Esophagus muscularis mucosa (tissue), 4 donors: Measurements from ENCODE around the gene RAB39B. TPM values are rescaled to one million over a fixed set of nuclear protein-coding genes. Genes with fewer than 3 reads are reported as not detected.
"Not testable (repeated sequence)": the region's sequence is repeated elsewhere in the genome, so short reads cannot be mapped to it uniquely, and the experiment has no call there.

ENCODE experiments used
- DNase-seq: peaks from one replicate; pipeline ENCODE4 v3.0.0-alpha.2; 2017; ENCODE audit errors: extremely low spot score
- H3K27ac ChIP-seq, 4 donors: fragments of 200-600 bp; sonication (generic); replicated peaks in 1 of 4; 1 replicate in 3 of 4; 2 replicates in 1 of 4; pipeline ENCODE4 v1.5.1; 2016 to 2019; ENCODE audit warnings: mild to moderate bottlenecking in 1 of 4
- H3K27me3 ChIP-seq, 4 donors: fragments of 200-600 bp; sonication (generic); one replicate each; pipeline versions ENCODE4 v1.5.1 to v1.6.0; 2016 to 2019
- H3K36me3 ChIP-seq, 4 donors: fragments of 200-600 bp; sonication (generic); one replicate each; pipeline ENCODE4 v1.5.1; 2016 to 2019
- H3K4me1 ChIP-seq, 4 donors: fragments of 200-600 bp; sonication (generic); one replicate each; pipeline ENCODE4 v1.5.1; 2016 to 2019
- H3K4me3 ChIP-seq, 4 donors: fragments of 200-600 bp; sonication (generic); 1 replicate in 2 of 4; 2 replicates in 2 of 4; pipeline ENCODE4 v1.5.1; 2016 to 2019; ENCODE audit warnings: mild to moderate bottlenecking in 4 of 4, moderate library complexity in 1 of 4
- H3K9me3 ChIP-seq, 4 donors: fragments of 200-600 bp; sonication (generic); 1 replicate in 3 of 4; 2 replicates in 1 of 4; pipeline ENCODE4 v1.5.1; 2016 to 2019
- EP300 ChIP-seq: sonication (generic); formaldehyde crosslinking; IDR thresholded peaks from one replicate; pipeline ENCODE4 v1.6.1; 2017; ENCODE audit warnings: antibody characterized with exemption
- POLR2A ChIP-seq: fragments of 450-650 bp; IDR thresholded peaks from one replicate; pipeline ENCODE4 v1.6.1; 2017; ENCODE audit warnings: antibody characterized with exemption, moderate library complexity, mild to moderate bottlenecking, low read depth
- POLR2AphosphoS5 ChIP-seq, 2 donors: sonication (generic); formaldehyde crosslinking; IDR thresholded peaks; one replicate each; pipeline ENCODE4 v1.6.1; 2017; ENCODE audit warnings: antibody characterized with exemption in 2 of 2
- WGBS: methylation state at CpG from one replicate; pipeline ENCODE4 v1.1.5; 2018; 5-methylcytosine and 5-hydroxymethylcytosine counted together
- intact Hi-C: fragments of 100-400 bp; cut with DNase I; formaldehyde crosslinking; loops from one replicate; pipeline ENCODE4 v1.15.1; 2023
- total RNA-seq, 4 donors: library from RNA; depleted of rRNA; stranded (reverse); fragments of >200 nt; gene quantifications; one replicate each; pipeline versions ENCODE4 v1.1.0 to v1.2.1, GENCODE V29; 2016
- TF ChIP-seq, protein P1 (sequence below), 3 experiments: fragments of 200-600 bp in 2 of 3; fragments of 450-650 bp in 1 of 3; sonication (generic) in 2 of 3; IDR thresholded peaks; one replicate each; pipeline ENCODE4 v1.5.1; 2017 to 2019; ENCODE audit warnings: antibody characterized with exemption in 3 of 3, mild to moderate bottlenecking in 2 of 3, moderate library complexity in 1 of 3

RAB39B gene
- total RNA-seq, 4 donors from 2014 or later, result 0.50 to 0.98 (median 0.84) TPM; not detected in 1

DNA sequence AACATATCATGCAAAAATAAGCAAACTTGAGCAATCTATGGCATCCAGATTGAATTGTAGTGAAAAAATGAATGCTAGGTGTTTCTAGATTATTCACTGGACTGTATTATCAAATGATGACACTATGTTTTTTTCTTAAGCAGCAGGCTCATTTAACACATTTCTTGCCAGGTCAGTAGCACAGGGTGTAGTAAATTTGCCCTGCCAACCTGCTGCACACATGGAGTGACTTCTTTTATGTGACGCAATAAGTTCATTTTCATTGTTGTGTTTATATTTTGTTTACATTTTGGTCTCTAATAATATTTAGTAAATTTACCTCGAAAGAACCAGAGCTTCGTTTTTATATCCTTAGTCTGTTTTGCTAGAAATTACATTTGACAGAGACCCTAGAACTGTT is 38.5 kb downstream of the RAB39B start:
- no peak overlapping the region for H3K4me3 ChIP-seq
- no peaks in the 10 kb centered on the region for H3K27me3 ChIP-seq
- 78% methylated on average over 3 of the region's 3 CpGs for WGBS
- peaks cover 0 to 7% (median 2%) of the 10 kb centered on the region in 4 donors for H3K4me1 ChIP-seq
- H3K36me3 ChIP-seq, result peaks cover 0 to 31% (median 10%) of the 10 kb centered on the region in 4 donors
- TF ChIP-seq POLR2A (no peak), EP300 (no peak), POLR2AphosphoS5 (IDR thresholded peaks at IDR 0.05) (no peak)
- TF ChIP-seq, protein P1, sequence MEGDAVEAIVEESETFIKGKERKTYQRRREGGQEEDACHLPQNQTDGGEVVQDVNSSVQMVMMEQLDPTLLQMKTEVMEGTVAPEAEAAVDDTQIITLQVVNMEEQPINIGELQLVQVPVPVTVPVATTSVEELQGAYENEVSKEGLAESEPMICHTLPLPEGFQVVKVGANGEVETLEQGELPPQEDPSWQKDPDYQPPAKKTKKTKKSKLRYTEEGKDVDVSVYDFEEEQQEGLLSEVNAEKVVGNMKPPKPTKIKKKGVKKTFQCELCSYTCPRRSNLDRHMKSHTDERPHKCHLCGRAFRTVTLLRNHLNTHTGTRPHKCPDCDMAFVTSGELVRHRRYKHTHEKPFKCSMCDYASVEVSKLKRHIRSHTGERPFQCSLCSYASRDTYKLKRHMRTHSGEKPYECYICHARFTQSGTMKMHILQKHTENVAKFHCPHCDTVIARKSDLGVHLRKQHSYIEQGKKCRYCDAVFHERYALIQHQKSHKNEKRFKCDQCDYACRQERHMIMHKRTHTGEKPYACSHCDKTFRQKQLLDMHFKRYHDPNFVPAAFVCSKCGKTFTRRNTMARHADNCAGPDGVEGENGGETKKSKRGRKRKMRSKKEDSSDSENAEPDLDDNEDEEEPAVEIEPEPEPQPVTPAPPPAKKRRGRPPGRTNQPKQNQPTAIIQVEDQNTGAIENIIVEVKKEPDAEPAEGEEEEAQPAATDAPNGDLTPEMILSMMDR (IDR thresholded peaks at IDR 0.05), result no peak
- intact Hi-C loops, result no loop called here
- H3K9me3 ChIP-seq, result no peaks in the 10 kb centered on the region
- H3K27ac ChIP-seq, result no peak overlapping the region
- DNase-seq, result no peak

DNA sequence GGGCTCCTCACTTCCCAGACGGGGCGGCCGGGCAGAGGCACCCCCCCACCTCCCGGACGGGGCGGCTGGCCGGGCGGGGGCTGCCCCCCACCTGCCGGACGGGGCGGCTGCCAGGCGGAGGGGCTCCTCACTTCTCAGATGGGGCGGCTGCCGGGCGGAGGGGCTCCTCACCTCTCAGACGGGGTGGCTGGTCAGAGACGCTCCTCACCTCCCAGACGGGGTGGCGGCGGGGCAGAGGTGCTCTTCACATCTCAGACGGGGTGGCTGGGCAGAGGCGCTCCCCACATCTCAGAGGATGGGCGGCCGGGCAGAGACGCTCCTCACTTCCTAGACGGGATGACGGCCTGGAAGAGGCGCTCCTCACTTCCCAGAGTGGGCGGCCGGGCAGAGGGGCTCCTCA is 40.5 kb downstream of the RAB39B start:
- H3K27me3 ChIP-seq, H3K4me3 ChIP-seq, H3K4me1 ChIP-seq, H3K27ac ChIP-seq, intact Hi-C loops, H3K9me3 ChIP-seq, DNase-seq: not testable (repeated sequence)
- peaks cover 0 to 24% (median 9%) of the 10 kb centered on the region in 4 donors for H3K36me3 ChIP-seq
- WGBS, result 89% methylated on average over 13 of the region's 30 CpGs

DNA sequence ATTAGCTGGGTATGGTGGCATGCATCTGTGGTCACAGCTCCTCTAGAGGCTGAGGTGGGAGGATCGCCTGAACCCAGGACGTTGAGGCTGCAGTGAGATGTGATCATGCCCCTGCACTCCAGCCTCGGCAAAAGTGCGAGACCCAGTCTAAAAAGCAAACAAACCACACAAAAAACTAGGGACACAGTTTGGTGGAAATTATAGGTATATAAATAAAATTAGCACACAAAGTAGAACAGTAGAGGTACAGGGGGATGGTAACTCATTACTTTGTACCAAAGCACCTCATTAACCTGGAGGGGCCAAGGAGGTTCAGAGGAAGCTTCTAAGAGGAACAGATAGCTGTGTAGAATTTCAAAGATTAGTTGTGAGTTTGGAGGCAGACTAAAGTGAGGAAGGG is 42.9 kb downstream of the RAB39B start:
- no peak for TF ChIP-seq POLR2A
- TF ChIP-seq, protein P1 (IDR thresholded peaks at IDR 0.05), result no peak
- intact Hi-C loops, result no loop called here
- Histone ChIP-seq H3K27me3 (no peaks in the 10 kb centered on the region), H3K4me1 (peaks cover 14 to 26% (median 19%) of the 10 kb centered on the region in 4 donors), H3K36me3 (peaks cover 0 to 14% (median 3%) of the 10 kb centered on the region in 4 donors), H3K27ac (no peak overlapping the region), H3K4me3 (no peak overlapping the region), H3K9me3 (no peaks in the 10 kb centered on the region)
- no peak for DNase-seq
- 94% methylated on average over 4 of the region's 4 CpGs for WGBS

DNA sequence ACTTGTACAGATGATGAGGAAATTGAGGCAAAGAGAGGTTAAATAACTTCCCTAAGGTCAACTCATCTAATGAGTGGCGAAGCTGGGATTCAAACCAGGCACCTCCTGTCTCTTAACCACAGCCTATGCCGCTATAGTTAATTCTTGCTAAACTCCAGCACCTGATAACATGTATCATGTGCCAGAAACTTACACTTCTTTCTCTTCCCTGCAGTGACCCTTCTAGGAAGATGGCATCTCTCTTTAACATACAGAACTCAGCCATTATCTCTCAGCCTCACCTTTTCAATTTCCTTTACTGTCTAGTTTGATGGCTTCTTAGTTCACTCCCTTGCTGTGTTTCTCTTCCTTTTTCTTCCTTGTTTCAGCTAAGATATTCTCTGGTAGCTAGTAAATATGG is 45.5 kb downstream of the RAB39B start:
- intact Hi-C loops, result loop anchor here (5.0 to 10.0 kb wide), 2 partner anchors 124 to 664 kb away; partner anchors contain the start of gene VAMP7
- H3K36me3 ChIP-seq, result peaks cover 0 to 14% (median 3%) of the 10 kb centered on the region in 4 donors
- no peak for TF ChIP-seq POLR2AphosphoS5 (IDR thresholded peaks at IDR 0.05)
- no peak for TF ChIP-seq POLR2A
- TF ChIP-seq EP300, result no peak
- TF ChIP-seq, protein P1 (IDR thresholded peaks at IDR 0.05), result no peak

DNA sequence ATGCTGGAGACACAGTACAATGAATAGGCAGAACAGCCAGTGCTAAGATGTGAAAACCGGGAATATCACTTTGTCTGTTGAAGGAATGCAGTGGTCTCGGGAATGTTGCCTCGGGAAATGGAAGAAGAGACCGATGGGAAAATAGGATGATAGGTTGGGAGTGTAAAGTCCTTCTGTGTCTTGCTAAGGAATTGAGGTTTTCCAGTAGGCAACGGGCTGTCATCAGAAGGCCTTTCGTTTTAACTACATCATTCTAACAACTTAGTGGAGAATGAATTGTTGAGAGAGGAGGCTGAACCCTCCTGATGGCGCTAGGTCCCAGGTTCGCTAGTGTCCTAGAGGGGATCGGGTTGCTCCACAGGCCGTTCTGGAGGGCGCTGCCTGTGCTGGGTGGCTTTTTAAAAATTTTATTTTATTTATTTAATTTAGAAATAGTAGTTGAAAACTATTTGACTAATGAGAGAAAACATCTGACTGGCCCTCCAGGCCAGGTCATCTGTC is 47.3 kb downstream of the RAB39B start:
- no peaks in the 10 kb centered on the region for H3K9me3 ChIP-seq
- peak overlapping the region; percentile 88 to 93 (median 91) for H3K27ac ChIP-seq
- H3K27me3 ChIP-seq, result no peaks in the 10 kb centered on the region
- H3K4me3 ChIP-seq, result peak overlapping the region; percentile 65 to 83 (median 76)
- DNase-seq, result no peak
- 37% methylated on average over 11 of the region's 11 CpGs for WGBS
- intact Hi-C loops, result loop anchor here (5.0 to 10.0 kb wide), 2 partner anchors 122 to 665 kb away; partner anchors contain the start of gene VAMP7
- peaks cover 14 to 24% (median 21%) of the 10 kb centered on the region in 4 donors for H3K4me1 ChIP-seq
- TF ChIP-seq, protein P1 (IDR thresholded peaks at IDR 0.05), result no peak
- no peak for TF ChIP-seq POLR2AphosphoS5 (IDR thresholded peaks at IDR 0.05)
- no peak for TF ChIP-seq EP300
- no peak for TF ChIP-seq POLR2A
- peaks cover 0 to 14% (median 0%) of the 10 kb centered on the region in 4 donors for H3K36me3 ChIP-seq

More for the DNA sequence above, 45.5 kb downstream of the RAB39B start:
- Histone ChIP-seq H3K27ac (no peak overlapping the region), H3K27me3 (no peaks in the 10 kb centered on the region), H3K4me1 (peaks cover 14 to 24% (median 21%) of the 10 kb centered on the region in 4 donors), H3K4me3 (no peak overlapping the region), H3K9me3 (no peaks in the 10 kb centered on the region)
- 71% methylated on average over 2 of the region's 2 CpGs for WGBS
- DNase-seq, result no peak
